IPS-NIHi7 (cell line): ENCODE results near the gene CDON.
"Not testable (repeated sequence)": the region's sequence is repeated elsewhere in the genome, so short reads cannot be mapped to it uniquely, and the experiment has no call there.

Source experiments
- DNase-seq: peaks from one replicate; pipeline ENCODE4 v3.0.0; 2012; ENCODE audit warnings: mixed read lengths; ENCODE audit errors: extremely low spot score

CDON gene

GRCh38 chr11:125994509-125994908 lies 68.2 kb downstream of the CDON start:
- DNase-seq = no peak

GRCh38 chr11:125992893-125993292 lies 69.8 kb downstream of the CDON start:
- no peak for DNase-seq

GRCh38 chr11:125990244-125990643 lies 72.4 kb downstream of the CDON start:
- DNase-seq = no peak

DNA sequence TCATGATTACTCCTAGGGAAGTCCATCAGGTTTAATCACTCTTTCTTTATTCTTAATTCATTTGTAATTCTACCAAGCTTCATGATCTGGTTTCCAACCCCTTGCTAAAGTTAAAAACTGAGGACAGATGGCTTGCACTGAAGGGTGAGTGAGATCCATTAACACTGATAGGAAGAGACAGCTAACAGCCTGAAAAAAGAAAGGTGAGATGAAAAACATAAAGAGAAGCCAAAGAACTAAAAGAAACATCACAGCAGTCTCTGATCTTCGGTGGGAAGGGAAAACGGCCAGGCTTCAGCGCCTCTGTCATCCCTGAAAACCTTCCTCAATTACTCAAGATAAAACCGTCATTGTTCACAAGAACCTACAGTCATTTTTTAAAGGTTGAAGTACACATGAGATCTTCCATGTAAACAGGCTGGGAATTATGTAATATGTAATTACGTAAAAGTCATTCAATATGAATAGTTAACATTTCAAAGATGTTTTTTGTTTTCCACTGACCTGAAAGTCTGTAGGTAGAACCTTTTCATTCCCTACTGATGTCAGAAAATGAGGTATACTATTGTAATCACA lies 75.5 kb downstream of the CDON start:
- no peak for DNase-seq

DNA sequence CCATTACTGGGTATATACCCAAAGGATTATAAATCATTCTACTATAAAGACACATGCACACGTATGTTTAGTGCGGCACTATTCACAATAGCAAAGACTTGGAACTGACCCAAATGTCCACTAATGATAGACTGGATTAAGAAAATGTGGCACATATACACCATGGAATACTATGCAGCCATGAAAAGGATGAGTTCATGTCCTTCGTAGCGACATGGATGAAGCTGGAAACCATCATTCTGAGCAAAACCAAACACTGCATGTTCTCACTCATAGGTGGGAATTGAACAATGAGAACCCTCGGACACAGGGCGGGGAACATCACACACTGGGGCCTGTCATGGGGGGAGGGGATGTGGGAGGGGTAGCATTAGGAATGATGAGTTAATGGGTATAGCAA lies 76.7 kb downstream of the CDON start:
- DNase-seq = not testable (repeated sequence)

DNA sequence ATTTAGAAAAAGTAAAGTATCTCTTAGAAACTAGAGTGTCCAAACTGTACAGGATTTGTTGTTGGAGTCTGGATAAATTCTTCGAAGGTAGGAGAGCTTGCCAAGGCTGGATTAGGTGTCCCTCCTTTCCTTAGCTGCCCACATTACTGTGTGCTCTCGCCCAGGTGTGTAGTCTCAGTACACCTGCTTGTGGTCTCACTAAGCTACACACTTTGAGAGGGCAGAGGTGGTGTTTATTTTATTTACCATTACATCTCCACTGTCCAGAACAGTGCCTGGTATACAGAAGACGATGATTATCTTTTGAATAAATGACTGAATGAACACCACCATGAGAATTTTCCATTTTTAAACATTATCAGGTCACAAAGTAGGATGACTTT lies 80.3 kb downstream of the CDON start:
- no peak for DNase-seq

DNA sequence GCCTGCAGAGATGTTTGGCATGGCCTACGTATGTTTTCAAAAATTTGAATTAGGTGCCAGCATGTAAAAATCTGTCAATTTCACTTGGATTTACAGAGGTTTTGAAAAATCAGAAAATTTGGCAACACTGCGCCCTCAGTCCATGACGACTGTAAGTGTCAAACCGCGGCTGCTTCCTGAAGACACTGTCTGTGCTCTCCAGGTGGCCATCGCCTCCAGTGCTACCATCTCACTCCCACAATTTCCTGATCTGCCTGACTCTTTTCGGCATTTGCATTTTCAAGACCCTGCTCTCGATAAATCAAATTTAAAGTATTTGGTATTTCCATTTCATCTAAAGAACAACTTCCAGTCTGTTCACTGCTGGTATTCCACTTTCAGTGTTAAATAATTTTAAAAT lies 82.2 kb downstream of the CDON start:
- DNase-seq = no peak

GRCh38 chr11:125979511-125979910 lies 83.2 kb downstream of the CDON start:
- DNase-seq = no peak

DNA sequence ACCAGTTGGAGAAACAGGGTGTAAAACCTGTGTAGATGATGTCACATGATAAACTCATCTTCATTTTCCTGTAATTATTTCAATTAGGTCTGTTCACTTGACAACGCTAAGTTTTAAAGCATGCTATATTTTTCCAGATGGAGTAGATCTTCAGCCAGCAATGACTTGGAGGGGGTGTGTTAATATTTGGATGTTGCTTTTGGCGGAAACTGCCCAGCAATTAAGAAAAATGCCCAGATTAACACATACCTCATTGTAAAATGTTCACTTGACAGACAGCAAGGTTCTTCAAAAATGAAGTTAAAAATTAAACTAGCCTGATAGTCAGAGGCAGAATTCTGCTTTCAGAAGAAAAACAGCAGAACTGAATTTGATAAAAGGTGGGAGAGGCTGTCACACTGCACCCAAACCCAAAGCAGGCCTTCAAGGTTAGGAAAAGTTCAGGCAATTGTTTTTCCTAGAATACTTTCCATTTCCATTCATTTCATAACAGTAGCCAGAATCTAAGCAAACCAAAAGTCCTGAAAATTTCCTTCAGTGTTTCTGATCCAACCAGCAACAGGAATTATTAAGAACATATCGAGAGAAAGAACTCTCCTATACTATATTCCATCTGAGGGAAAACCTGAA lies 83.8 kb downstream of the CDON start:
- no peak for DNase-seq

DNA sequence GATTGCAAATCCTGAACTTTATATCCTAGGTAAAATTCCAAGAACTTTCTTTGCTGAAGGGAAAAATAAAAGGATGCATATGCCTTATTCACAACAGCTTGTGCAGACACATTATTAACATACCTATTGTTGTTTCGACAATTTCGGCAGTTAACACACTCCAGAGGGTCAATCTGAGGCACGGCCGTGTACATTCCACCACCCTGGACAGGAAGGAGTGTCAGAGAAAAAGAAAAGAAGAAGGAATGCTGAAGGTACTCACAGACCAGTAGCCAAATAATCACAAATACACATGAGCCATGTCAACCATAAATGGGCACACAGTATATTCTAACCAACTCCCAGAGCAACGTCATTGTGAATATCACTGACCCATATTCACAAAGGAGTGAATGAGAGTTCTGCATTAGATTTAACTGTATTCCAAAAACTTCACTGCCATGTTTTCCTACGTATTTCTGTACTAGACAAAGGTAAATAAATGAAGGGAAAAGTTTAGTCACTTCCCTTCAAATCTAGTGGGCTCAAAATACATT lies 84.4 kb downstream of the CDON start:
- DNase-seq = no peak

- DNase-seq = no peak
Observed at GRCh38 chr11:125977333-125977732, 85.3 kb downstream of the CDON start.

- DNase-seq = no peak
Observed at GRCh38 chr11:125976156-125976555, 86.5 kb downstream of the CDON start.

- DNase-seq = no peak
Observed at GRCh38 chr11:125975634-125976033, 87.0 kb downstream of the CDON start.

GRCh38 chr11:125974284-125974683 lies 88.4 kb downstream of the CDON start:
- DNase-seq = no peak

- no peak for DNase-seq
Observed at GRCh38 chr11:125971618-125972017, 91.0 kb downstream of the CDON start.

DNA sequence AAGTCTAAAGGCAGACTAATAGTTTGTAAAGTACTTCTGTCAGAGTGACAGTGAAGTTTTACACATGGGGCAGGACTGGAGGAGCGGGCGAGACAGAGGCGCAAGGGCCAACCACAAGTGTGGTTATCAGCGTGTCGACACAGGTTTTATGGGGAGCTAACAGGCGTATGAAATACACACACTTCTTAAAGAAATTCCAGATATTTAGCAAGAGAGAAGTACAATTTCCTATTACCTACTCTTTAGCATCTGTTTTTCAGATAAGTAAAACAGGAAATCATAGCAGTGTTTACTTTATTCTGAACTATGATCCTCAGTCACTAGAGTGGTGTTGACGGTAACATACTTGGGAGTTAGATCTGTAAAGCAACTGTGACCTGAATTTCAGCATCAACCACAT lies 94.3 kb downstream of the CDON start:
- DNase-seq = no peak

GRCh38 chr11:125967515-125967914 lies 95.2 kb downstream of the CDON start:
- no peak for DNase-seq

DNA sequence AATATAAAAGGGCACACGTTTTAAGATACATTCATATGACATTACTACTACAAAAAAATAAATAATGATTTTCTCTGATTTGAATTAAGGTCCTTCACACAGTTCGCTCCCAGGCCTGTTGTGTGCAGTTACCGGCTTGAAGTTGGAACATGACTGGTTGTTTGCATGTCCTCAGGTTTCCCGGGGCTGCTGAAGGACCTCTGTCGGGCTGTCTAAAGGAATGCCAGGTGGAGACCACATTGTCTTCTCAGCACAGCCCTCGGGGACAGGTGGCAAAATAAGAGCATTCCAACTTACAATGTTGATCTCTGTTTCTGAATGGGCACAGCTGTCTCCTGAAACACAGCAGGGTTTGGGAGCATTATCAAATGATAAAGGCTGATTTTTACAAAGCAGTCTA lies 101.9 kb downstream of the CDON start:
- DNase-seq = no peak

GRCh38 chr11:125959931-125960330 lies 102.7 kb downstream of the CDON start:
- no peak for DNase-seq

DNA sequence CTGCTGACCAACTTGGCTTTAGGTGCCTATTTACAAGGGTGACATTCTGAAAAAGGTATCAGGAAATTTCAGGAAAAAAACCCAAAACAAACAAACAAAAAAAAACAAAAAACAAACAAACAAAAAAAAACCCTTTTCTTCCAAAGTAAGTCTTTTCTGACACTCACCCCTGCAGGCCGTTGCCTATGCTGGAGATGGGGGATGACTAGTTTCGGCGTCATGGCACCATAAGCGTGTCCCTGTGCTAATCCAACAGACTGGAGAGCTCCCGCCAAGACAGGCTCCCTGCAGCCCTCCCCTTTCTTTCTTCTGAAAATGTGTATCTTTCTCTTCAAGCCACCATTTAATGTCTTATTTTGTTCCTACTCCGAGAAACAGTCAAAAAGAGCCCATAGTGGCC lies 103.2 kb downstream of the CDON start:
- DNase-seq = no peak

DNA sequence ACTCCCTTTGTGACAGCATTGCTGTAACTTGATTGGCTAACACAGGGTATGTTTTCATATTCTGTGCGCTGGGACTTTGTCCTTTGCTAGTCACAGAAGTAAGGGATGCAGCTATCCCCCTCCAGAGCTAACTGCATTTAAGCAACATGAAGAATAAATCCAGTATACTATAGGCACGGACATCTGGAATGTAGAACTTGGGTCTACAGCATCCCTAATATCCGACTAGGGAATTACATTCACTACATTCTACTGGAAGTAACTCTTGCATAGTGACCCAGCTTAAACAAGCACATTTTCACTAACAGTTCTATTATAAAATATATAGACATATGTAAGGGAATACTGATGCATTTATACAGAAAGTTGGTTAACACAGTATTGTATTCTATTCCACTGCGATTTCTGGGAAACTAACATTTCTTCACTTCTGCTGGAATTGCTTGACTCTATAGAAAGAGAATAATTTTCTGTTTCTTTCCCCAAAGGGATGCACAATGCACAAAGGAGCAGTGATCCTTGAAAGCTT lies 103.7 kb downstream of the CDON start:
- DNase-seq = no peak

DNA sequence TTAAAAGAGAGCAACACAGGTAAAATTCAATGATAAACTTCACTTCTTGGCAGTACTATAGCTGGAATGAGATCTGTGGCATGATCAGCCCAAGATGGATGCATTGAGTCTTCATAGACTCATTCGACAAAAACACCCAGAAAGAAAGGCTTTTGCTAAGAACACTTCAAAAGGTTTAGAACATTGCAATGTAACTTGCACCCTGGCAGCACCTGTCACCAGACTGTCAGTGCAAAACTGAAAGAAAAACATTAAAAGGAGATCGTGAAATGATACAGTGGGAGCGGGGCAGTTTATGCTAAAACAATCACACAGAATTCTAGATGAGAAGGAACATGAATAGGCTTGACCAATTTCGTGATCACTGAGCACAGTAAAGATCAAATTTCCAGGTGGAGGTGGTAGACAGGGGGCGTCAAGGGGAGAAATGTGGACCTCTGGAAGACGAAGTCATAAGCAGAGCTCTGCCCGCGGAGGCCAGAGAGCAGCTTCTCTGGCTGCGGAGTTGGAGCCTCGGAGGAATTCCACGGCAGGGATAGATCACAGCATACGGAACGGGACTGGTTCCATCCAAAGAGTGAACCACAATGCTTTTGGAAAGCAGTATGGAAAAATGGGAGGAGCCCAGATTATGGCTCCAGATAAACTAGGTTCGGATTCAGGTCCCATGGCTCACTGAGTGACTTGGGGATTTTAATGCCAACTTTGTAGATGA lies 104.9 kb downstream of the CDON start:
- DNase-seq = no peak
